GM23338 (cell line): Measurements from ENCODE around the gene ABCA5.

Source experiments
- CREB1 ChIP-seq: fragments of 250-450 bp; sonication (Bioruptor Pico); IDR thresholded peaks from 2 replicates; pipeline ENCODE4 v1.5.0; 2020; ENCODE audit warnings: low read depth, mild to moderate bottlenecking, moderate library complexity
- POLR2AphosphoS5 ChIP-seq: IDR thresholded peaks from 2 replicates; pipeline ENCODE4 v1.6.1; 2016; ENCODE audit warnings: antibody characterized with exemption, low read depth
- TF ChIP-seq, protein P1 (sequence below): IDR thresholded peaks from 2 replicates; pipeline ENCODE4 v1.6.1; 2016; ENCODE audit warnings: antibody characterized with exemption
- TF ChIP-seq, protein P2 (sequence below), 2 experiments: fragments of 200-600 bp in 1 of 2; sonication (generic) in 1 of 2; conservative IDR thresholded peaks; 2 replicates each; pipeline versions ENCODE4 v1.5.1 to v1.6.1; 2016 to 2017; ENCODE audit warnings: antibody characterized with exemption in 2 of 2, low read depth in 2 of 2, mild to moderate bottlenecking in 2 of 2, moderate library complexity in 1 of 2

DNA sequence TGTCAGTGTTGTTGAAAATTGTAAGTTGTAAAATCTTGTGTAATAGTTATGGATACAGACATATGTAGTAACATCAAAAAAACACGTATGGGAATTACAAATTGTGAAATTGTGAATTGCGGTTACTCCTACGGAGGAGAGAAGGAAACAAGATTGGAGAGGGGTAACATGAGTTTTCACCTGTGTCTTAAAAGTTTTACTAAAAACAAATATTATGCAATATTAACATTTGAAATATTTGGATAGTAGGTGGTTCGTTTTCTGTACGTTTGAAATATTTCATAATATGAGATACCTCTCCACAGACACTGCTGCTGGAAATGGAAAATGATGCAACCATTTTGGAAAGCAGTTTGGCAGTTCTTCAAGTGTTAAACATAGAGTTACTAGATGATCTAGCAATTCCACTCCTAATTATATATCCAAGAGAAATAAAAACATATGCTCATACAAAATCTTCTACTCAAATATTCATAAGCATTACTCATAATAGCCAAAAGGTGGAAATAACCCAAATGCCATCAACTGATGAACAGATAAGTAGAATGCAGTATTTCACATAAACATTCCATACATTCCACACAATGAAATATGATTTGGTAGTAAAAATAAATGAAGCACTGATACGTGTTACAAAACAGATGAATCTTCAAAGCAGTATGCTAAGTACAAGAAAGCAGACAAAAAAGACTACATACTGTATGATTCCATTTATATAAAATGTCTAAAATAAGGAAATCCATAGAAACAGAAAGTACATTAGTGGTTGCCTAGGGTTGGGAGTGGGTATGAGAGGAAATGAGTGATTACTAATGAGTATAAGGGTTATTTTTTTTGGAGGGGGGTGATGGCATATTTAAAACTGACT, 57.6 kb downstream of the ABCA5 start:
- TF ChIP-seq, protein P1, sequence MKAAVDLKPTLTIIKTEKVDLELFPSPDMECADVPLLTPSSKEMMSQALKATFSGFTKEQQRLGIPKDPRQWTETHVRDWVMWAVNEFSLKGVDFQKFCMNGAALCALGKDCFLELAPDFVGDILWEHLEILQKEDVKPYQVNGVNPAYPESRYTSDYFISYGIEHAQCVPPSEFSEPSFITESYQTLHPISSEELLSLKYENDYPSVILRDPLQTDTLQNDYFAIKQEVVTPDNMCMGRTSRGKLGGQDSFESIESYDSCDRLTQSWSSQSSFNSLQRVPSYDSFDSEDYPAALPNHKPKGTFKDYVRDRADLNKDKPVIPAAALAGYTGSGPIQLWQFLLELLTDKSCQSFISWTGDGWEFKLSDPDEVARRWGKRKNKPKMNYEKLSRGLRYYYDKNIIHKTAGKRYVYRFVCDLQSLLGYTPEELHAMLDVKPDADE = no peak
- TF ChIP-seq, protein P2, sequence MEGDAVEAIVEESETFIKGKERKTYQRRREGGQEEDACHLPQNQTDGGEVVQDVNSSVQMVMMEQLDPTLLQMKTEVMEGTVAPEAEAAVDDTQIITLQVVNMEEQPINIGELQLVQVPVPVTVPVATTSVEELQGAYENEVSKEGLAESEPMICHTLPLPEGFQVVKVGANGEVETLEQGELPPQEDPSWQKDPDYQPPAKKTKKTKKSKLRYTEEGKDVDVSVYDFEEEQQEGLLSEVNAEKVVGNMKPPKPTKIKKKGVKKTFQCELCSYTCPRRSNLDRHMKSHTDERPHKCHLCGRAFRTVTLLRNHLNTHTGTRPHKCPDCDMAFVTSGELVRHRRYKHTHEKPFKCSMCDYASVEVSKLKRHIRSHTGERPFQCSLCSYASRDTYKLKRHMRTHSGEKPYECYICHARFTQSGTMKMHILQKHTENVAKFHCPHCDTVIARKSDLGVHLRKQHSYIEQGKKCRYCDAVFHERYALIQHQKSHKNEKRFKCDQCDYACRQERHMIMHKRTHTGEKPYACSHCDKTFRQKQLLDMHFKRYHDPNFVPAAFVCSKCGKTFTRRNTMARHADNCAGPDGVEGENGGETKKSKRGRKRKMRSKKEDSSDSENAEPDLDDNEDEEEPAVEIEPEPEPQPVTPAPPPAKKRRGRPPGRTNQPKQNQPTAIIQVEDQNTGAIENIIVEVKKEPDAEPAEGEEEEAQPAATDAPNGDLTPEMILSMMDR (conservative IDR thresholded peaks at IDR 0.05; ENCODE audit: low read depth in 2 of 2) = no peak
- TF ChIP-seq POLR2AphosphoS5 = no peak
- no peak for TF ChIP-seq CREB1 (CRISPR knock-in tag)
